HuH-7.5 (cell line): Measurements from ENCODE around the gene NSMCE4A.
"Not testable (repeated sequence)": the region's sequence is repeated elsewhere in the genome, so short reads cannot be mapped to it uniquely, and the experiment has no call there.

ENCODE experiments used
- DNase-seq: peaks from one replicate; pipeline ENCODE4 v3.0.0; 2011; ENCODE audit warnings: low spot score

NSMCE4A gene

GRCh38 chr10:121935702-121936101, 39.3 kb downstream of the NSMCE4A start:
- DNase-seq = no peak

GRCh38 chr10:121930268-121931085, 44.5 kb downstream of the NSMCE4A start:
- not testable (repeated sequence) for DNase-seq

- not testable (repeated sequence) for DNase-seq
These were observed 45.3 kb downstream of the NSMCE4A start for GRCh38 chr10:121929585-121930267.

GRCh38 chr10:121928528-121928884, 46.5 kb downstream of the NSMCE4A start:
- no peak for DNase-seq

- peak; percentile 67 for DNase-seq
These were observed 47.0 kb downstream of the NSMCE4A start, which contains the start of gene ATE1 for GRCh38 chr10:121927841-121928527. Gene ATE1, minus strand, starts transcription at chr10:121928031. Its CDS starts 82 bp downstream, at chr10:121927949.

GRCh38 chr10:121927318-121927840, 47.6 kb downstream of the NSMCE4A start:
- DNase-seq = peak; percentile 40

- peak; percentile 16 for DNase-seq
These were observed 48.2 kb downstream of the NSMCE4A start for GRCh38 chr10:121926671-121927317.

GRCh38 chr10:121926157-121926556, 48.9 kb downstream of the NSMCE4A start:
- no peak for DNase-seq

GRCh38 chr10:121921238-121921931, 53.6 kb downstream of the NSMCE4A start:
- DNase-seq = no peak

- no peak for DNase-seq
These were observed 55.4 kb downstream of the NSMCE4A start for GRCh38 chr10:121919666-121920065.

GRCh38 chr10:121918800-121919199, 56.2 kb downstream of the NSMCE4A start:
- DNase-seq = not testable (repeated sequence)

GRCh38 chr10:121914661-121915060, 60.4 kb downstream of the NSMCE4A start:
- DNase-seq = no peak

GRCh38 chr10:121911421-121911697, 63.7 kb downstream of the NSMCE4A start:
- DNase-seq = no peak

- DNase-seq = no peak
These were observed 64.2 kb downstream of the NSMCE4A start for GRCh38 chr10:121910673-121911420.
